Choroid plexus epithelial cell (primary cell): ENCODE data around the gene PALS2.

Experiments
- DNase-seq: peaks from one replicate; pipeline ENCODE4 v3.0.0-alpha.2; 2010; ENCODE audit warnings: low read depth
- H3K4me3 ChIP-seq: 2 replicates; pipeline ENCODE4 v1.5.1; 2011; ENCODE audit warnings: low read depth, mild to moderate bottlenecking, control low read depth, low read length, moderate library complexity
- TF ChIP-seq, protein P1 (sequence below): conservative IDR thresholded peaks from 2 replicates; pipeline ENCODE4 v1.5.1; 2011; ENCODE audit warnings: low read depth, mild to moderate bottlenecking, control low read depth, inconsistent platforms, low read length, moderate library complexity

Gene PALS2

GRCh38 chr7:24572997-24573553 lies at the start of gene PALS2:
Gene PALS2, plus strand, starts transcription at chr7:24573452. Its CDS starts 50,216 bp downstream, at chr7:24623668.
- TF ChIP-seq, protein P1, sequence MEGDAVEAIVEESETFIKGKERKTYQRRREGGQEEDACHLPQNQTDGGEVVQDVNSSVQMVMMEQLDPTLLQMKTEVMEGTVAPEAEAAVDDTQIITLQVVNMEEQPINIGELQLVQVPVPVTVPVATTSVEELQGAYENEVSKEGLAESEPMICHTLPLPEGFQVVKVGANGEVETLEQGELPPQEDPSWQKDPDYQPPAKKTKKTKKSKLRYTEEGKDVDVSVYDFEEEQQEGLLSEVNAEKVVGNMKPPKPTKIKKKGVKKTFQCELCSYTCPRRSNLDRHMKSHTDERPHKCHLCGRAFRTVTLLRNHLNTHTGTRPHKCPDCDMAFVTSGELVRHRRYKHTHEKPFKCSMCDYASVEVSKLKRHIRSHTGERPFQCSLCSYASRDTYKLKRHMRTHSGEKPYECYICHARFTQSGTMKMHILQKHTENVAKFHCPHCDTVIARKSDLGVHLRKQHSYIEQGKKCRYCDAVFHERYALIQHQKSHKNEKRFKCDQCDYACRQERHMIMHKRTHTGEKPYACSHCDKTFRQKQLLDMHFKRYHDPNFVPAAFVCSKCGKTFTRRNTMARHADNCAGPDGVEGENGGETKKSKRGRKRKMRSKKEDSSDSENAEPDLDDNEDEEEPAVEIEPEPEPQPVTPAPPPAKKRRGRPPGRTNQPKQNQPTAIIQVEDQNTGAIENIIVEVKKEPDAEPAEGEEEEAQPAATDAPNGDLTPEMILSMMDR = no peak
- DNase-seq = peak; percentile 63
- peak within 1 kb of the TSS; percentile 81 for H3K4me3 ChIP-seq

DNA sequence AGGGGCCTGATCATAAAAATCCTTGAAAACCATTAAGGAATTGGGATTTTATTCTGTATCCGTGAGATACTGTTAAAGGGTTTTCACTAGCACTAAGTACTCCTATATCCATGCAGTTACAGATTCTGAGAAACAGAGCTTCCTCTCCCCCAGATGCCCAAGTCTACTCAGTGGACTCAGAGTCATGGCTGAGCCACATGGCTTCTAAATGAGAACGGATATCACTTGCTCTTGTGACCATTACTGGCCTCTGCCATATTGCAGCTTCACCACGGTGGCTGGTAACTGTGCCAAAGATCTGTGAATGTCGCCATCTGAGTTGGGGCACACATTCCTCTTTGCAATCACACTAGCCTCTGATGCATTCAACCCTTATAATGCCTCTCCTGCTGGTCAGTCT lies 42.0 kb upstream of the PALS2 start:
- no peak overlapping the region for H3K4me3 ChIP-seq
- TF ChIP-seq, protein P1 = no peak
- no peak for DNase-seq

DNA sequence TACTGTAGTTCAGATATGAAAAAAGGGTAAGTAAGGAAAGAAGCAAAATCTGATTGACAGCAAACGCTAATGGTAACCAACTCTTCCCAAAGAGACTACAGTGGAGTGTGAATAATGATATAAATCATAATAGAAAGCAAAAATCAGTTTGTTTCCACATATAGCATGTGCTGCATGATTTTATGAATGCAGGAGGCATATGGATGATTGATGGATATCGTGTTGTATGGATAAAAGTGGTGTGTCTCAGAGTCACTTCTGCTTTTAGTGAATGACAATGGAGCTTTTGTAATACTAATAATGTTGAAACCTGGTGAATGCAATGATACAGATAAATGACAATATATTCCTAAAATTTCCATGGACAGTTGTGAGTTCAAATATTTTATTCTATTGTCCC lies 36.6 kb upstream of the PALS2 start:
- no peak for DNase-seq
- TF ChIP-seq, protein P1 = no peak
- no peak overlapping the region for H3K4me3 ChIP-seq

DNA sequence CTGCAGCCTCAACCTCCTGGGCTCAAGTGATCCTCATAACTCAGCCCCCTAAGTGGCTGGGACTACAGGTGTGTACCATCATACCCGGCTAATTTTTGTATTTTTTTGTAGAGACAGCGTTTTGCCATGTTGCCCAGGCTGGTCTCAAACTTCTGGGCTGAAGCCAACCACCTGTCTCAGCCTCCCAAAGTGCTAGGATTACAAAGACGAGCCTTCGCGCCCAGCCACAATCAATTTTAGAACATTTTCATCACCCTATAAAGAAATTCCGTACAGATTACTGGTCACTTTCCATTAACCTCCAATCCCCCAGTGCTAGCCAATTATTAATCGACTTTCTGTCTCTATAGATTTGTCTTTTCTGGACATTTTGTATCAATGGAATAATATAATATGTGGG lies 32.3 kb upstream of the PALS2 start:
- no peak overlapping the region for H3K4me3 ChIP-seq
- no peak for DNase-seq
- TF ChIP-seq, protein P1 = no peak

GRCh38 chr7:24545215-24545614 lies 28.0 kb upstream of the PALS2 start:
- TF ChIP-seq, protein P1 = no peak
- DNase-seq = no peak
- no peak overlapping the region for H3K4me3 ChIP-seq

- DNase-seq = no peak
- H3K4me3 ChIP-seq = no peak overlapping the region
- TF ChIP-seq, protein P1 = no peak
Measured at GRCh38 chr7:24548390-24548789, 24.9 kb upstream of the PALS2 start.

DNA sequence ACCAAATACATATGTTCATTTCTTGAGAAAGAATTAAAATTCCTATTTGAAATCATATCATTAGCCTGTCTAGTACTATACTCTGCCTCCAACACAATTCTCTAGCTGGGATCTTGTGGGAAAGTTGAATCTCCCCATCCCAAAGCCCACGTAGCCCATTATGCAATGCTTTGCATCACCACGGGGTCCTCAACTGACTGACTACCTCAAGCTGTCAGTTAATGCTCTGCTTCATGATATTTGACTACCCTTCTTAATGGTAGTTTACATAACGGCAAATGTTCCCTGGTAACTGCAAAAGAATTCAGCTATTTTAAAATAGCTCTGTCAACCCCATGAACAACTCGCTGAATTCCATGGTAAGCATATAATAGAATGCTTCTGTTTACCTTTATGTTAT lies 23.3 kb upstream of the PALS2 start:
- no peak for DNase-seq
- TF ChIP-seq, protein P1 = no peak
- H3K4me3 ChIP-seq = no peak overlapping the region
